Measurements from ENCODE around the gene ATP5F1E. TPM values are rescaled to one million over a fixed set of nuclear protein-coding genes. Genes with fewer than 3 reads are reported as not detected.

The ATP5F1E gene
- total RNA-seq, 1 donor = 34.4 TPM

GRCh38 chr20:59062081-59062480, 29.9 kb upstream of the ATP5F1E start:
- no peak for TF ChIP-seq CTCF (IDR thresholded peaks at IDR 0.05; ENCODE audit: insufficient read depth, low read length)
- DNase-seq (ENCODE audit: low read depth) = no peak
- no peak overlapping the region for H3K4me3 ChIP-seq (ENCODE audit: low read depth, low read length)

GRCh38 chr20:59055302-59055701, 23.2 kb upstream of the ATP5F1E start:
- peak; percentile 46 for DNase-seq (ENCODE audit: low read depth)
- H3K4me3 ChIP-seq (ENCODE audit: low read depth, low read length) = no peak overlapping the region
- peak; percentile 54 for TF ChIP-seq CTCF (IDR thresholded peaks at IDR 0.05; ENCODE audit: insufficient read depth, low read length)

GRCh38 chr20:59051666-59052185, 19.6 kb upstream of the ATP5F1E start:
- DNase-seq (ENCODE audit: low read depth) = no peak
- H3K4me3 ChIP-seq (ENCODE audit: low read depth, low read length) = no peak overlapping the region
- no peak for TF ChIP-seq CTCF (IDR thresholded peaks at IDR 0.05; ENCODE audit: insufficient read depth, low read length)

GRCh38 chr20:59050437-59050836, 18.3 kb upstream of the ATP5F1E start:
- no peak overlapping the region for H3K4me3 ChIP-seq (ENCODE audit: low read depth, low read length)
- DNase-seq (ENCODE audit: low read depth) = no peak
- no peak for TF ChIP-seq CTCF (IDR thresholded peaks at IDR 0.05; ENCODE audit: insufficient read depth, low read length)

- no peak for TF ChIP-seq CTCF (IDR thresholded peaks at IDR 0.05; ENCODE audit: insufficient read depth, low read length)
- H3K4me3 ChIP-seq (ENCODE audit: low read depth, low read length) = peak overlapping the region; percentile 25
- DNase-seq (ENCODE audit: low read depth) = no peak
Measured at GRCh38 chr20:59048681-59049030, 16.5 kb upstream of the ATP5F1E start.

GRCh38 chr20:59047938-59048680, 16.0 kb upstream of the ATP5F1E start:
- peak; percentile 25 for DNase-seq (ENCODE audit: low read depth)
- H3K4me3 ChIP-seq (ENCODE audit: low read depth, low read length) = peak overlapping the region; percentile 25
- no peak for TF ChIP-seq CTCF (IDR thresholded peaks at IDR 0.05; ENCODE audit: insufficient read depth, low read length)
